Stimulated activated CD4-positive, alpha-beta T cell treated with anti-CD3 and anti-CD28 coated beads, Interleukin-12 subunit alpha, Interleukin-12 subunit beta, amount 100 ng/mL, for 4 hours (primary cell): ENCODE results near the gene WNT10A.

Experiments used
- DNase-seq: peaks from one replicate; pipeline ENCODE4 v3.0.0-alpha.2; 2020

Gene WNT10A

DNA sequence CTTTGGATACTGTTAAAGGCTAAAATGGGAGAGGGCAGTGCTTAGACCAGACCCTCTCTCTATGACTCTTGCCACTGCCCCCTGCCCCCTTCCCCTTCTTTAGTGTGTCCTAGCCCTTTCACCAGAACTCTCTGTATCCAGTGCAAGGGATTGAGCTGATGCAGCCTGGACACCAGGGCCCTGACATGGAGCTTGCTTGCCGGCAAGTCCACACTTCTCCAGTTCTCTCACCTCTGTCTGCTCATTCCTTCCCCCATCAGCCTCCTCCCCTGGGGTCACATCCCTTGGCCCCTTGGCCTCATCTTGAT is 22.6 kb upstream of the WNT10A start:
- no peak for DNase-seq

DNA sequence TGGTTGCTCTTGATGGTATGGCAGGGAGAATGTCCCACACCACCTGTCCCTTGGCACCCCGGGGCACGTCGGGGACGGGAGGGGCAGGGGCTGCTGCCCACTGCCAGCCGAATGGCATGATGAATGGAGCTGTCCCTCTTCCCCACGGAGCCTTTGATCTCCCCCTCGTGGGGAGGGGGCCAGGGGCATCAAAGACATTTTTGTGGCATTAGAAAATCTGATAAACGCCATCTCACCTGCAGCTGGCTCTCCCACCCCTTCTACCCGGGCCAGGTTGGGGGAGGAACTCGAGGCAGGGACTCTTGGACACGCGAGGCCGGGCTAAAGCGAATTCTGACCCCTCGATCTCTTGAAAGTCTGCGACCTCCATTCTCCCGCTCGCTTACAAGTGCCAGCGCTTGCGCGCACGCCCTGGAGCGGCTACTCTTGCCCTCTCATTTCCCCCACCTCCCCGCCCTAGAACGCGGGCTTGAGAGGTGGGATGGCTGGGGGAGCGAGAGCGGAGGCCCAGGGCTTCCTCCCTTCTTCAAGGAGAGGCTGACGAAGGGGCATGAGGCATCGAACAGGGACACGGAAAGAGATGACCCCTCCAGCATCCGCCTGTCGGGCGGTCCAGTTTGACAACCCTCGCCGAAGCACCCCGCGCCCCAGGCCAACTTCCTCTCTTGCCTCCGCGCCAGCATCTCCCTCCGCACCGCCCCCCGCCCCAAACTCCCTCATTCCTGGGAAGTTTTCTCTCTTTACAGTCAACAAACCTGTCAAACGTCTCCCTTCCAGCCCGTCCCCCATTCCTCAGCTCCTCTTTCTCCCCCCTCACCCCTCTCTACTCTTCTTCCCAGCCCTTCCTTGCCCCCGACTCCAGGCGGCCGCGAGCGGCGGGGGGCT is 21.7 kb upstream of the WNT10A start:
- no peak for DNase-seq

DNA sequence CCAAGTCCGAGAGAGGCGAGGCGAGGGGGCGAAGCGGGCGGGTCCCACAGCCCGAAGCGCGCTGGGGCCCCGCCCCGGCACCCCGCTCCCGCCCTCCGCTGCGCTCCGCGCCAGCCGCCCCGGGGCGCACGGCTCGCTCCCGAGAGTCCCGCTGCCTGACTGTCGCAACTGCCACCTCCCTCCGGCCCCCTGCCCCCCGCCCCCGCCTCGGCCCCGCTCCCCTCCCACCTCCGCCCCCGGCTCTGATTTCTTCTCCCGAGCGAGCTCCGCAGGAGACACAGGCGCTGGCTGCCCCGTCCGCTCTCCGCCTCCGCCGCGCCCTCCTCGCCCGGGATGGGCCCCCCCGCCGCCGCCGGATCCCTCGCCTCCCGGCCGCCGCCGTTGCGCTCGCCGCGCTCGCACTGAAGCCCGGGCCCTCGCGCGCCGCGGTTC is 21.1 kb upstream of the WNT10A start, which contains the start of gene WNT6:
Gene WNT6 (plus strand): TSS at position 250 of the 432 bp plus-strand sequence. CDS start 233 bp downstream, outside the sequence.
- DNase-seq: no peak

DNA sequence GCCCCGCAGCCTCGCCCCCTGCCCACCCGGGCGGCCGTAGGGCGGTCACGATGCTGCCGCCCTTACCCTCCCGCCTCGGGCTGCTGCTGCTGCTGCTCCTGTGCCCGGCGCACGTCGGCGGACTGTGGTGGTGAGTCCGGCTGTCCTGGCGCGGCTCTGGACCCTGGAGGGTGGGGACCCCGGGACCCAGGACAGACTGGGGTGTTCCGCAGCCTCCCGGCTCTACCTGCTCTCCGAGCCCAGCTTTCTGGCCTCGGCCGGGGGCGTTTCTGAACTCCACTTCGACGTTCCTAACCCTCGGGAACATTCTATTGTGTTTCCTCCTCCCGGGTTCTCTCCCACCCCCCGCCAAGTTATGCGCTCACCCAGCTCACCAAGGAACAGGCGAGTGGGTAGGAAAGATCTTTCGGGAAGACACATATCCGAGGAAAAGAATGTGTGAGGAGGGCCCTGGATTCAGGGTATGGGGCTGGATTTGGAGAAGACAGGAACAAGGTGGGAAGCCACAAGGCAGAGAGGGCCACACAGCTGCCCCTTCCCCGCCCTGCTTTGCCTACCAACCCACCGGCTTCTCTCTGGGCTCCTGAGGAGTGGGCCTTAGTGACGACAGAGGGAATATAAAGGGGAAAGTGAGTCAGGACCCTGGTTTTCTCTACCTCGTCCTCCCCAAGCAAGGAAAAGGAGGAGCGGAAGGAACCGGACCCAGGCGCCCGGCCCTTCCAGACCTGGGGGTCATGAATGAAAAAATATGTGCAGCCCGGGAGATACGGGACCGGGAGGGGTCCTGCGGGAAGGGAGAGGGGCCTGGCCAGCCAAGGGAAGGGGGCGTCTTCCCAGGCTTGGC is 20.4 kb upstream of the WNT10A start:
- DNase-seq: no peak

DNA sequence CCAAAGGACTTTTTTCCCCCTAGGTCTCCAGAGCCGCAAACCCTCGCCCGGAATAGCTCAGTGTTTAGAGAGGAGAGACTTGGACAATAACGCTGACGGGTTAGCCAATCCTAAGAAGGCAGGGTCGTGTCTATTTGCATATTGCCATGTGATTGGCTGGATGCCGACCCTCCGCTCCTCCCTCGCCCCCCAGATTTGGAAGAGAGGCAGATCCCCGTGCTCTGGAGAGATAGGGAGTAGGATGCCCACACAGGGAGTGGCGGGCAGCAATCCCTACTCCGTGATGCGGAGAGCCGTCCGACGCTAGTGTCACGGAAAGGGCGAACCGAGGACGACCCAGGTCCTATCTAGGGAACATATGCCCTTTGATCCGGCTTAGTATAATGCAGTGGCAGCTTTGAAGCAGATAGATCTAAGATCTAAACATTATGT is 19.7 kb upstream of the WNT10A start:
- no peak for DNase-seq

DNA sequence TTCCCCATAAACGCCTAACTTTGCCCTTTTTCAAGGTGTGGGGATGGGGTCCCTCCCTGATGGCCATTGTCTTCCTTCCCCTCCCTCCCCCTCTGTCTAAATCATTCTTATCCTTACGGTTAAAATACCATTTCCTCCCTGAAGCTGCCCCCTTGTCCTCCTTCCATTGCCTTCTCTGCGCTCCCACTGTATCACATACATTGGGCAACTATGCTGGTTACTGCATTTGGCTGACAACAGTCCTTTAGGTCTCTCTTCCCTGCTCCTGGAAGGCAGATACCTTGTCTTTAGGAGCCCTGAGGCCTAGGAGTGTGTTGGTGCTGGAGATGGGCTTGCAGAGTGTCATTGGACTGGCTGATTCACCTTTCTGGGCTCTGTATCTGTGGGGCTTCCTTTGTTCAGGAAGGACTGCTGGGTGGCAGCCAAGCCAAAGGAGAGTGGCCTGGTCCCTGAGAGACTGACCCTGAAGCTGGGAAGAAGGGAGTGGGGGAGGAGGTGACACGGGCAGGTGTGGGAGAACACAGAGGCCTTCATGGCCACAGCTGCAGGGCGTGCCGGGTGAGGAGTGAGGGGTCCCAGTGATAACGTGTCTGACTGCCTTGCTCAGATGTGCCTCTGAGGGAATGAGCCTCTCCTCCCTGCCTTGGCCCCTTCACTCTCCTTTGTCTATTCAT is 18.9 kb upstream of the WNT10A start:
- DNase-seq: no peak

DNA sequence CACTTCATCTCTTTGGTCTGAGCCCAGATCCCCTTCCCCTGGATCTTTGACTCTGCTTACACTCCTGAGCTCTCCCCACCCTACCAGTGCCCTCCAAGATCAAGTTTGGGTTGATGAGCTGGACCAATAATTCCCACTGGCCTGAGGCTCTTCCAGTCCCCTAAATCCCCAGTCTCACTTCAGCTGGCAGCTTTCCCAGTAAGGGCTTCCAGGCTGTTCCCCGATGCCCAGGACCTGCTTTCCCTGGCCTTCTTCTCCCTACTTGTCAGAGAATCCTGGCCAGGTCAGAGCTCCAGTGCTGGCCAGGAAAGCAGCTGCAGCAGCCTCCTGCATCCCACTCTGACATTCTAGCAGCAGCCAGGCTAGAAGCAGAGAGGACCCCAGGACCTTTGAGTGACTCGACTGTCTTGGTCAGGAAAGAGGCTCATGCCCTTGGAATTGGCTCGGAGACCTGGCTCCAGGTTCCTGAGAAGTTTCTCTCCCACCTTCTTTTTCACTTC is 17.6 kb upstream of the WNT10A start:
- no peak for DNase-seq

DNA sequence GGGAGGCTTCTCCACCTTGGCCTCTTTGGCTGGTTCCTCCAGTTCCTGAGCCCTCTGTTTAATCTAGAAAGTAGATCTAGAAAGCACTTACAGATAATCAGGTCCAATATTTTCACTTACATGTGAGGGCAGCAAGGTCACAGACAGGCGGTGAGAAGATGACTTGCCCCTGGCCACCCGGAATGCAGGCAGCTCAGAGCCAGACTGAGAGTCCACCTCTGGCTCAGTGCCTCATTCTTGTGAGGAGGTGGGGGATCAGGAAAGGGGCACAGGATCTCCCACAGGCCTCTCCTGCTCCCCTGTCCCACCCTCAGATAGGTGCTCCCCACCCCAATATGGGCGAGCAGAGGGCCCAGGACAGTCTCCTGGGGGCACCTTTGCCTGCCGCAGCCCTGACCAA is 15.3 kb upstream of the WNT10A start:
- DNase-seq: no peak

DNA sequence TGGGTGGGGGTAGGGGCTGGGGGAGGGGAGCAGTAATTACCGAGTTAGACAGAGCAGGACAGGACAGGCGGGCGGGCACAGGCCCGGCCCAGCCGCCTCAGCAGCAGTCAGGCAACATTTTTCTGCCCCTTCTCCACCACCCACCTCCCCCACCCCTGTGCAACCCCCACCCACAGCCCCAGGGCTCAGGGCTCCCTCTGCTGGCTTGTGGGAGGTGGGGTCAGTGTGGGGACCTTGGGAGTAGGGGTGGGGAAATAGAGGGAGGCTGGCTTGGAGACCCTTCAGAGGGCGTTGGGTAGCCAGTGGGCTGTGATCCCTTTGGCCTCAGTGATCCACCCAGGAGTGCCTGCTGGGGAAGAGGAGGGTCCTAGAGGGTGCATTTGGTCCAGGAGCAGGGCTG is 14.7 kb upstream of the WNT10A start:
- DNase-seq: no peak

DNA sequence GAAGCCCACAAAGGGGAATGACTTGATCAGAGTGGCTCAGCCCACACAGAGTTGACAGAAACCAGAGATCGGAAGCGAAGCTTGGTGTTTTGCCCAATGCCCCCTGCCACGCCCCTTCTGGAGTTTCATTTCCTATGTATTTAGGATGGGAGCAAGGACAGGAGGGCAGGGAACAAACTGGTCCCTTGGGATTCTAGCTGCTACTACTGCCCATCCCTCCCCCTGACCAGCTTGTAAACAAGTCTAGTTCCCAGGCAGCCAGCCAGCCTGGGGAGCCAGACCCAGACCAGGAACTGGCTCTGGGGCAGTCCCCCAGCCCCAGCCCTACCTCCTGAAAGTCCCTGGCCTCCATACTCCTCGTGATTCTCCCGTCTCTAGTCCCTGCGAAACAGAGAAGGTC is 12.8 kb upstream of the WNT10A start:
- no peak for DNase-seq

DNA sequence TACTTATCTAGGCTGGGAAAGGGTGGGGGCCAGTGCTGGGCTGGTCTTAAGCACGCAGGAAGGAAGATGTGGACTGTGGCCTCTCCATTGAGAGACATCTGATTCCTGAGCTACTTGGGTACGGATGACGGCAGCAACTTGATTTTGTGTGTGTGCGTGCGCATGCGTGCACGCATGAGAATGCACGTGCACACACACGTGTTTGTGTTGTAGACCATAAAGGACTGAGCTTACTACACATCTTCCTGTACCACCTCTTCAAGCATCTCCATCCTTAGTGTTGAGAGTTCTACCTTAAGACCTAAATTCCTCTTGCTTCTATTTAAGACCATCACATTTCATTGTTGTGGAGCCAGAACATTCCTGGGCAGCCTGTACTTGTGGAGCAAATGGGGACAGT is 11.6 kb upstream of the WNT10A start:
- no peak for DNase-seq

DNA sequence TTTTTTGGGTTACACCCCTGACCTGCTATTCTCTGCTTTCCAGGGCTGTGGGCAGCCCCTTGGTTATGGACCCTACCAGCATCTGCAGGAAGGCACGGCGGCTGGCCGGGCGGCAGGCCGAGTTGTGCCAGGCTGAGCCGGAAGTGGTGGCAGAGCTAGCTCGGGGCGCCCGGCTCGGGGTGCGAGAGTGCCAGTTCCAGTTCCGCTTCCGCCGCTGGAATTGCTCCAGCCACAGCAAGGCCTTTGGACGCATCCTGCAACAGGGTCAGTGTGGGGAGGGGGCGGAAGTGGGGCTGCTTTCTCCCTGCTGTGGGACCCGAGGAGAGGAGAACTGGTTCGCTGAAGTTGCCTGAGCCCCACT is 9.7 kb upstream of the WNT10A start:
- DNase-seq: no peak

DNA sequence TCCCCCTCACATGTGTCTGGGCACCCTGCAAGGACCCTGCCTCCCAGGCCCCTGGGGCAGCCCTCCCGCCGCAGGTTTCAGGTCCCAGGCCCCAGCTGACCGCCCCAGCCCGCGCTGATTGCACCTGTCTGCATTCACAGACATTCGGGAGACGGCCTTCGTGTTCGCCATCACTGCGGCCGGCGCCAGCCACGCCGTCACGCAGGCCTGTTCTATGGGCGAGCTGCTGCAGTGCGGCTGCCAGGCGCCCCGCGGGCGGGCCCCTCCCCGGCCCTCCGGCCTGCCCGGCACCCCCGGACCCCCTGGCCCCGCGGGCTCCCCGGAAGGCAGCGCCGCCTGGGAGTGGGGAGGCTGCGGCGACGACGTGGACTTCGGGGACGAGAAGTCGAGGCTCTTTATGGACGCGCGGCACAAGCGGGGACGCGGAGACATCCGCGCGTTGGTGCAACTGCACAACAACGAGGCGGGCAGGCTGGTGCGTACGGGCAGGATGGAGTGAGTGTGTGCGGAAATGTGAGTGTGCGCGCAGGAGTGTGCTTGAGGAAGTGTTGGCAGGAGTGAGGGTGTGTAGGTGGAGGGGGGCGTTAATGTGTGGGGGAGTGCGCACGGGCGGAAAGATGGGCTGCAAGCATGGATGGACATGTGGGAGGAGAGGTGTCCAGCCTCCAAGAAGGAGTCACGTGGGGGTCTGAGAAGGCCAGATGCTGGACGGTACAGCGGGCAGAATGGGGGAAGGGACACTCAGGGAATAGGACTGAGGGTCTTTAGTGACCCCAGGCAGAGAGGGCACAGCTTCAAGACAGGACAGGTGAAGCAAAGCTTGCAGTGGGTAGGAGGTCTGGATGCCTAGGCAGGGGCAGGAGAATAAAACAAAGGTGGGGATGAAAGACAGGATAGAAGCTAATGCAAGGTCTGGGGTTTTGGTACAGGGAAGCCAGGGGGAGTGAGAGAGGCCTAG is 9.0 kb upstream of the WNT10A start:
- peak; percentile 19 for DNase-seq

DNA sequence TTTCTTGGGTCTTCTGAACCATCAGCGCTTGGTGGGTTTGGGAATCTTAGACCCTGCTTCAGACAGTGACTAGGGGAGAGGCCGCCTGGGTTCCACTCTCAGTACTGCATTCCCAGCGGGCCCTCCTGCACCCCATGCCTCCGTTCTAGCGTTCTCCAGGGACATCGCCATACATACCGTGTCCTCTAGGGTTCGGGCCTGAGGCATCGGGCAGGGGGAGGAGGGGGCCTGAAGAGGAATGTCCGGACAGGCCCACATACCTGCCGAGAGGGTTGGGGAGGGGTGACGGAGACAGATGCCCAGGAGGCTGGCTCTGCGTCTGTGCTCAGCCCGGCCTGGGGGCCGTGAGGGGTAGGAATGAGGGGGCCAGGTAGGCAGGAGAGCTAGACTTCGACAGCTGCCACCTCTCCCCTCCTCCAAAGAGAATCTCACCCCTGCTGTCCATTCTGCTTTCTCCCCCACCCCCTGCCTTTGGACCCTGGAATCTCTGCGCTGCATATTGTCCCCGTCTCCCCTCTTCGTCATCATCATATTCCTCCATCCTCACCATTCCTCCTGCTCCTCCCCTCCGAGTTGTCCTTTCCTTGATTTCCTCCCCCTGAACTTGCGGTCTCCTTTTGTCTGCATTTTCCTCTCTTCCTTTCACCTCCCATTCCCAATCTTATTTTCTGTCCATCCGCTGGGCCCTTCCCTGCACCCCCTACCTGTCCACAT is 7.8 kb upstream of the WNT10A start:
- no peak for DNase-seq

DNA sequence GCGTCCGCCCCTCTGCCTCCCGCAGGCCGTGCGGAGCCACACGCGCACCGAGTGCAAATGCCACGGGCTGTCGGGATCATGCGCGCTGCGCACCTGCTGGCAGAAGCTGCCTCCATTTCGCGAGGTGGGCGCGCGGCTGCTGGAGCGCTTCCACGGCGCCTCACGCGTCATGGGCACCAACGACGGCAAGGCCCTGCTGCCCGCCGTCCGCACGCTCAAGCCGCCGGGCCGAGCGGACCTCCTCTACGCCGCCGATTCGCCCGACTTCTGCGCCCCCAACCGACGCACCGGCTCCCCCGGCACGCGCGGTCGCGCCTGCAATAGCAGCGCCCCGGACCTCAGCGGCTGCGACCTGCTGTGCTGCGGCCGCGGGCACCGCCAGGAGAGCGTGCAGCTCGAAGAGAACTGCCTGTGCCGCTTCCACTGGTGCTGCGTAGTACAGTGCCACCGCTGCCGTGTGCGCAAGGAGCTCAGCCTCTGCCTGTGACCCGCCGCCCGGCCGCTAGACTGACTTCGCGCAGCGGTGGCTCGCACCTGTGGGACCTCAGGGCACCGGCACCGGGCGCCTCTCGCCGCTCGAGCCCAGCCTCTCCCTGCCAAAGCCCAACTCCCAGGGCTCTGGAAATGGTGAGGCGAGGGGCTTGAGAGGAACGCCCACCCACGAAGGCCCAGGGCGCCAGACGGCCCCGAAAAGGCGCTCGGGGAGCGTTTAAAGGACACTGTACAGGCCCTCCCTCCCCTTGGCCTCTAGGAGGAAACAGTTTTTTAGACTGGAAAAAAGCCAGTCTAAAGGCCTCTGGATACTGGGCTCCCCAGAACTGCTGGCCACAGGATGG is 7.1 kb upstream of the WNT10A start:
- peak; percentile 24 for DNase-seq

DNA sequence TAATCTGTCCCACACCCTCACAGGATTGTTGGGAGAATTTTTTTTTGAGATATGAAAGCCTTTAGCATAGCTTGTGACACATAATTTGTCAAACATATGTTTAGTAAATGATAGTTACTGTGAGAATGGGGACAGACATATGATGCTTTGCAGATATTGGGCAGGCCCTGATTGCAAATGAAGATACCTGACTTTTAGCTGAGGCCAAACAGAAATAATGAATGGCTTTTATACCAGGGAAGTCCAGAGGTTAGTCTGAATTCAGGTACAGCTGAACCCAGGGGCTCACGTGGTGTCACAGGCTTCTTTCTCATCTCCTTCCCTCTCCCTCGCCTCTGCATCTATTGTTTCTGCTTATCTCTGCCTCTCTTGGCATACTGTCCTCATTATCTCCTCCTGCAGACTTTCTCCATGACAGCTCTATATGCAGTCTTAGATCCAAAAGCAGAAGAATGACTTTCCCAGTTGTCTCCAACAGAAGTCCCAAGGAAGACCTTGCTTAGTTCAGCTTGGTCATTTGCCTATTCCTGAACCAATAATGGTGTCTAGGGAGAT is 4.9 kb upstream of the WNT10A start:
- DNase-seq: no peak

DNA sequence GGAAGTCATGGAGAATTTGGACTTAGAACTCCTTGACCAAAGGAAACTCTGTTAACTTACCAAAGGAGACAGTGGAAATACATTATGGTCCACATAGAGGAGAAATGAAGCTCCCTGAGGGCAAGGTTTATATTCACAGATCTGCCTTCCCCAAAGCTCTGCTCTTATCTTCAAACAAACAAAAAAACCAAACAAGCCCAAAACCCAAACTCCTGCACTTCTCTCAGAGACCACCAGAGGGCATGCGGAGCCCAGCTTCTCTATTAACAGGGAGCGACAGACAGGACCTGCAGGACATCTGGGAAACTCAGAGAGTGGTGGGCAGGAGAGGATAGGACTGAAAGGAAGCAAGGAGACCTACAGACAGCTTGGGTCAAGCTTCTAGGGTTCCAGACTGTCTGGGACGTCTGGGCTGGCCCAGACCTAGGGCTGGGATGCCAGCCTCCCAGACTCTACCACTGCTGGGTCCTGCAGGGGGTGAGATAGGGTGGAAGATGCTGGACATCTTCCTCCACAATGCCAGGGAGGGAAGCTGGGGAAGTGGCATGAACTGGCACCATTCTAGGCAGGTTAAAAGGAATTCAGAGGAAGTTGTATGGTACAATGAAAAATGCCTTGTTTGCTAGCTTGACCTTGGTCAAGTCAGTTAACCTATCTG is 4.0 kb upstream of the WNT10A start:
- peak; percentile 64 for DNase-seq

DNA sequence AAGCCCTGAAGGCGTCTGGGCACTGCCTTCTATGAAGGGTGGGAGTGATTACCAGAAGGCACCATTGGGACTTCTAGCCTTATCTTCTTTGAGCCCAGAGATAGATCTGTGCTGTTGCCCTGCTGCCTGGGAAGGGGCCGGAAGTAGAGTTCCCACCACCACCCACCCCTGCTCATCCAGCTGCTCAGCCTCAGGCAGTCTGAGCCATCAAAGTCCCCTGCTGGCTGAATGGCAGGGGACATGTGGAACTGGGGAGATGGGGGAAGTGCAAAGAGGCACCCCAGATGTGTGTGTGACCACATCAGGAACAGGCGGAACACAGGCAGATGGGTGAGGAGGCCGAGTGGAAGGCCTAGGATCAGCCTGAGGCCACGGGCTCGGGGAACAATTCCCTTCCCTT is 3.3 kb upstream of the WNT10A start:
- no peak for DNase-seq

DNA sequence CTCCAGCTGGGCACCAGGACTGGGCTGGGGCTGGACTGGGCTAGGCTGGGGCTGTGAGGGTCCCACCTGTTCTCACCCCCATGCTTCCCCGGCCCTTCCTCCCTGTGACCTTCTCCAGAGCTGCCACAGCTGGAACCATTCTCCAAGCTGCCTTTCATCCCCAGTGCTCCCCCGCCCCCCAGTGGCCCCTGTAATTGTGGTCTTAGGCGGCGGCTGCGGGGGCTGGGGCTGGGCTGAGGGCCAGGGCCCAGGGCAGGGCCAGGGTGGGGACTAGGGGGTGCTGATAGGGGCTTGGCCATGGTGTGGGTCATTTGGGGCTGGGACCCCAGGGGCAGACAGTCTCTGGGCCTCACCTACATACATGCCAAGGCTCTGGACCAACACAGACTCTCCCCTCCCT is 2.8 kb upstream of the WNT10A start:
- DNase-seq: no peak

DNA sequence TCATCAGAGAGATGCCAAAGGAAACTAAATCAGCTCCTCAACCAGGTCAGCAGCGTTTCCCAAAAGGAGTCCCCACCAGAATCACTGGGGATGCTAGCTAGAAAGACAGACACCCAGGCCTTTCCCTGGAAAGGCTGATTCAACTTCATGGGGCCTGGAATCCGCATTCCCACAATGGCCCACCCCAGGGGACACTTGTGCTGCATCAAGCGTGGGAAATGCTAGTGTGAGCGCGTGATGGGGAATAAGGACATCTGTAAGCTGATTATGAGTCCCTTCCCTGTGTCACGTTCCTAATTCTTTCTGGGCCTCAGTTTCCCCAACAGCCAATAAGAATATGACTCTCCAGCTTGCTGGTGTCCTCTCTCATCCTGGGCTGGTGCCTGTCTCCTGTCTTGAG is 2.2 kb upstream of the WNT10A start:
- DNase-seq: no peak
